ENCODE data around the gene KRT86. TPM values are rescaled to one million over a fixed set of nuclear protein-coding genes. Genes with fewer than 3 reads are reported as not detected.

Gene KRT86
- total RNA-seq (2022; extraction: Qiagen RNA extraction; ENCODE audit: low read depth): 32.5 to 48.5 TPM (median 46.2 TPM) in 5 replicates

GRCh38 chr12:52274521-52275120 lies at the start of gene KRT86:
Gene KRT86 (plus strand): TSS chr12:52274645. CDS start chr12:52301917, 27,272 bp downstream.

GRCh38 chr12:52232674-52233461 lies 41.6 kb upstream of the KRT86 start, which contains the start of gene KRT7:
Gene KRT7 (plus strand): TSS chr12:52233243. CDS start chr12:52233297, 54 bp downstream.

GRCh38 chr12:52291267-52291935 lies 17.0 kb downstream of the KRT86 start, which contains the start of gene KRT81:
Gene KRT81 (minus strand): TSS chr12:52291534. CDS start chr12:52291465, 69 bp downstream.

GRCh38 chr12:52320784-52321400 lies 46.4 kb downstream of the KRT86 start, which contains the start of gene KRT83:
Gene KRT83 (minus strand): TSS chr12:52321398. CDS start chr12:52321335, 63 bp downstream.

Other genes with a start within 250 kb of the KRT86 start
- 23.2 to 43.4 TPM (median 36.0 TPM) in 5 replicates for gene NR4A1, start 223.2 kb upstream of the KRT86 start, total RNA-seq (2022; extraction: Qiagen RNA extraction; ENCODE audit: low read depth)
- 63.3 to 103 TPM (median 101 TPM) in 5 replicates for gene ATG101, start 204.7 kb upstream of the KRT86 start, total RNA-seq (2022; extraction: Qiagen RNA extraction; ENCODE audit: low read depth)
- not detected in 5 replicates for gene SMIM41, start 194.9 kb upstream of the KRT86 start, total RNA-seq (2022; extraction: Qiagen RNA extraction; ENCODE audit: low read depth)
- 37.5 to 66.0 TPM (median 57.9 TPM) in 5 replicates for gene KRT80, start 82.6 kb upstream of the KRT86 start, total RNA-seq (2022; extraction: Qiagen RNA extraction; ENCODE audit: low read depth)
- 3,669 to 5,808 TPM (median 4,897 TPM) in 5 replicates for gene KRT7, start 41.4 kb upstream of the KRT86 start, total RNA-seq (2022; extraction: Qiagen RNA extraction; ENCODE audit: low read depth)
- 2,470 to 4,224 TPM (median 3,729 TPM) in 5 replicates for gene KRT81, start 16.9 kb downstream of the KRT86 start, total RNA-seq (2022; extraction: Qiagen RNA extraction; ENCODE audit: low read depth)
- gene KRT83, start 46.8 kb downstream of the KRT86 start, total RNA-seq (2022; extraction: Qiagen RNA extraction; ENCODE audit: low read depth): 2.9 to 6.1 TPM (median 5.1 TPM) in 5 replicates
- gene KRT85, start 92.8 kb downstream of the KRT86 start, total RNA-seq (2022; extraction: Qiagen RNA extraction; ENCODE audit: low read depth): not detected in 5 replicates
- not detected in 5 replicates for gene KRT84, start 111.0 kb downstream of the KRT86 start, total RNA-seq (2022; extraction: Qiagen RNA extraction; ENCODE audit: low read depth)
- gene KRT82, start 131.7 kb downstream of the KRT86 start, total RNA-seq (2022; extraction: Qiagen RNA extraction; ENCODE audit: low read depth): not detected in 5 replicates
- 0.12 to 0.20 TPM (median 0.16 TPM) in 4 of 5 replicates, not detected in the other for gene KRT75, start 159.7 kb downstream of the KRT86 start, total RNA-seq (2022; extraction: Qiagen RNA extraction; ENCODE audit: low read depth)
- 0.11 TPM in 1 of 5 replicates, not detected in the others for gene KRT6B, start 177.5 kb downstream of the KRT86 start, total RNA-seq (2022; extraction: Qiagen RNA extraction; ENCODE audit: low read depth)
- gene KRT6C, start 199.2 kb downstream of the KRT86 start, total RNA-seq (2022; extraction: Qiagen RNA extraction; ENCODE audit: low read depth): not detected in 5 replicates
- gene KRT6A, start 218.6 kb downstream of the KRT86 start, total RNA-seq (2022; extraction: Qiagen RNA extraction; ENCODE audit: low read depth): 3.0 to 5.6 TPM (median 5.1 TPM) in 5 replicates
- 0.20 to 0.49 TPM (median 0.25 TPM) in 5 replicates for gene KRT5, start 245.7 kb downstream of the KRT86 start, total RNA-seq (2022; extraction: Qiagen RNA extraction; ENCODE audit: low read depth)

Measured in A549 treated with ZK216348 at 1 μM for 4 hours (cell line).